ENCODE results near the gene CABLES1.
A peak's percentile ranks its signal among the peaks of the same experiment; 100 is the strongest.
"Not testable (repeated sequence)": the region's sequence is repeated elsewhere in the genome, so short reads cannot be mapped to it uniquely, and the experiment has no call there.

CABLES1 gene, protein sequence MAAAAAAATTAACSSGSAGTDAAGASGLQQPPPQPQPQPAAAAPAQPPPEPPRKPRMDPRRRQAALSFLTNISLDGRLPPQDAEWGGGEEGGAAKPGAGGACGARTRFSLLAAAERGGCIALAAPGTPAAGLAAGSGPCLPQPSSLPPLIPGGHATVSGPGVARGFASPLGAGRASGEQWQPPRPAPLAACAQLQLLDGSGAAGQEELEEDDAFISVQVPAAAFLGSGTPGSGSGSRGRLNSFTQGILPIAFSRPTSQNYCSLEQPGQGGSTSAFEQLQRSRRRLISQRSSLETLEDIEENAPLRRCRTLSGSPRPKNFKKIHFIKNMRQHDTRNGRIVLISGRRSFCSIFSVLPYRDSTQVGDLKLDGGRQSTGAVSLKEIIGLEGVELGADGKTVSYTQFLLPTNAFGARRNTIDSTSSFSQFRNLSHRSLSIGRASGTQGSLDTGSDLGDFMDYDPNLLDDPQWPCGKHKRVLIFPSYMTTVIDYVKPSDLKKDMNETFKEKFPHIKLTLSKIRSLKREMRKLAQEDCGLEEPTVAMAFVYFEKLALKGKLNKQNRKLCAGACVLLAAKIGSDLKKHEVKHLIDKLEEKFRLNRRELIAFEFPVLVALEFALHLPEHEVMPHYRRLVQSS

DNA sequence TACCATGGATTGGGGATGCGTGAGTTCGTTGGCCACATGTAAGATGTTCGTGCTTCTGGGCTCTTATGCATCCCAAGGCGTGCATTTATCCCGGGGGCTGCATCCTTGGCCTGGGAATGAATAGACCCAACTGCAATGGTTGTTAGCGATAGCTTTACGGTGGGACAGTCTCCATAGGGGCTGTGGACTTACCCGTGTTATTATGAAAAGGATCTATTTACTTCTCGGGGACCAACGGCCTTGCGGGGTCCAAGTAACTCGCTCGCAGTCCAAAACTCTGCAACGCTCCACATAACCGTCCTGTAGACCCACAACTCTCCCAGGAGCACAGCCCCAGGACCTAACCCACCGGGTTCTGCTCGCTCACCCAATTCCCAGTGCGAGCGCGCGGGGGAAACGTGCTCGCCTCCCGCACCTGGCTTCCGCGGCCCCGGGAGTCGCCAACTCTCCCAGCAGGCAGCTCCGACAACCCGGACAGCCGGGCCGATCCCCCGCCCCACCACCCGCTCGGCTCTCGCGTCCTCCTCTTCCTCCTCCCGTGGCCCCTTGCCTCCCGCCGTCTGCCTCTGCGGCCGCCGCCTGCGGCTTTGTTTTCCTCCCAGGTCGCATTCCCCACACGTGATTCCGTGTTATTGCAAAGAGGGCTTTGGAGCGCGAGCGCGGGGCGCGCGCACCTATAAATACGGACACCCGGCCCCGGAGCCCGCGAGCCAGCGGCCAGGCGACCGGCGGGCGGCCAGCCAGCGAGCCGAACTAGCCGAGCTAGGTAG, at the start of gene CABLES1:
CABLES1 (plus strand) TSS at position 706 of the 770 bp plus-strand sequence. CDS start 278 bp downstream, outside the sequence.
- no peak within 1 kb of the TSS for H3K27ac ChIP-seq
- DNase-seq (ENCODE audit: low read depth, low spot score), result no peak

DNA sequence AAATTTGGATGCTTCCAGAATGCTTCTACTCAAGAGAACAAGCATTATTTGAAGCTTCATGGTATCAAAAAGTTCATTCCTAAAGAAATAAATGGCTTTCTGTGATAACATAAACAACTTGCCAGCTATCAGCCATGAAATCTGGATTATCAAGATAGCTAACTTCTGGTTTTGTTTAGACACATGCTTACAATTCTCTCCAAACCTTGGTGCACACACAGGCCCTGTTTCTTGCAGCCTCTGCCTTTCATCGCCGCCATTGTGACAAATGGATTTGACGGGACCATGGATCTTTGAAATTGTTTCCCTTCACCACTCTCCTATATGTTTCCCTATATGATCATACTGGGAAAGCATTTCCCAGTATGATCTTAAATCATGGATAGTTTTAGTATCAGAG, 47.9 kb upstream of the CABLES1 start:
- no peak overlapping the region for H3K27ac ChIP-seq
- DNase-seq (ENCODE audit: low read depth, low spot score), result no peak

DNA sequence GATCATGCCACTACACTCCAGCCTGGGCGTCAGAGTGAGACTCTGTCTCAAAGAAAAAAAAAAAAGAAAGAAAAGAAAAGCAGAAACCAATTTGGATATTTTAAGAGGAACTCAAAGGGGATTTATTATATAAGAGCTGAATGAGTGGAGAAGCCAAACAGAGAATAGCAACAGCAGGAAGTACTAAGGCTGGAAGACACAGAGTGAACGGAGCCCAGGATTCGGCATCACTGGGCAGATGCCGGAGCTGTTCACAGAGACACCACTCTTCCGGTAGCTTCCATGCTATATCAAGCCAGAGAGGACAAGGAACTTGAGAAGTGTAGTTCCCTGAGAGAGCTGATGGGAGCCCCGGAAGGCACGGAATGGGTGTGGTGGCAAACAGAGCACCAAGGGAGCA, 47.0 kb upstream of the CABLES1 start:
- no peak for DNase-seq (ENCODE audit: low read depth, low spot score)

DNA sequence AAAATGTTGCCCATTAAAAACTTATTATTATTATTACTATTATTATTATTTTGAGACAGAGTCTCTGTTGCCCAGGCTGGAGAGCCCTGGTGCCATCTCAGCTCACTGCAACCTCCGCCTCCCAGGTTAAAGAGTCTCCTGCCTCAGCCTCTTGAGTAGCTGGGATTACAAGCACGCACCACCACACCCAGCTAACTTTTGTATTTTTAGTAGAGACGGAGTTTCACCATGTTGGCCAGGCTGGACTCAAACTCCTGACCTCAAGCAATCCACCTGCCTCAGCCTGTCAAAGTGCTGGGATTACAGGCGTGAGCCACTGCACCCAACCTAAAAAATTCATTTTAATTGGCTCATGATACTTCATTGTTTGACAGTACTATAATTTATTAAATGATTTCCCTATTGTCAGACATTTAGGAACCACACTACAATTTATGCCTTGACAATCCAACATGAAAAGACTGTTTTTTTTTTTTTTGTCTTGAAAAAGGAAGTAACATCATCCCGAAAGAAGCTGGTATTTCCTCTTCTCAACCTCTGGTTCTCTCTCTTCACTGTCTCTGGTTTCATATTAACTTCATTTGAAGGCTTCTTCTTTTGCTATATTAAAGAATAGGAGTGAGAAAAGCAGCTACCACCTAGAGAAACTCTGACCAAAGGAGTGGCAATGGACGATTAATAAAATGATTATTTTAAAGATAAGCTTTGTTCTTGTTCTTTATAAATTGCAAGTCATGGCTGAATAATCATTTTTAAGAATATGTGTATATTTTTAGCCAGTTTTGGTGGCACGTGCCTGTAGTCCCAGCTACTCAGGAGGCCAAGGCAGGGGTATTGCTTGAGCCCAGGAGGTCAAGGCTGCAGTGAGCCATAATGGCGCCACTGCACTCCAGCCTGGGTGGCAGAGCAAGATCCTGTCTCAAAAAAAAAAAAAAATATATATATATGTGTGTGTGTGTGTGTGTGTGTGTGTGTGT, 44.0 kb upstream of the CABLES1 start:
- not testable (repeated sequence) for H3K27ac ChIP-seq; DNase-seq (ENCODE audit: low read depth, low spot score)

More for the DNA sequence above, 47.0 kb upstream of the CABLES1 start:
- H3K27ac ChIP-seq, result no peak overlapping the region

DNA sequence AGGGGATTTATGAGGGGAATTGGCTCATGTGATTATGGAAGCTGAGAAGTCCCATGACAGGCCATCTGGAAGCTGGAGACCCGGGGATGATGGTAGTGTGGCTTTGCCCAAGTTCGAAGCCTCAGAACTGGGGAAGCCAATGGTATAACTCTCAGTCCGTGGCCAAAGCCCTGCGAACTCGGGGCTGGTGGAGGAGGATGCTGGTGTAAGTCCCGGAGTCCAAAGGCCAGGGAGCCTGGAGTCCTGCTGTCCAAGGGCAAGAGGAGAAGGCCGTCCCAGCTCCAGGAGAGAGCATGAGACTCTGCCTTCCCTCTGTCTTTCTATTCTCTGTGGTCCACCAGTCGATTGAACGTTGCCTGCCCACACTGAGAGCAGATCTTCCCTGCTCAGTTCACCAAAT, 43.2 kb upstream of the CABLES1 start:
- H3K27ac ChIP-seq, result no peak overlapping the region
- DNase-seq (ENCODE audit: low read depth, low spot score), result no peak

DNA sequence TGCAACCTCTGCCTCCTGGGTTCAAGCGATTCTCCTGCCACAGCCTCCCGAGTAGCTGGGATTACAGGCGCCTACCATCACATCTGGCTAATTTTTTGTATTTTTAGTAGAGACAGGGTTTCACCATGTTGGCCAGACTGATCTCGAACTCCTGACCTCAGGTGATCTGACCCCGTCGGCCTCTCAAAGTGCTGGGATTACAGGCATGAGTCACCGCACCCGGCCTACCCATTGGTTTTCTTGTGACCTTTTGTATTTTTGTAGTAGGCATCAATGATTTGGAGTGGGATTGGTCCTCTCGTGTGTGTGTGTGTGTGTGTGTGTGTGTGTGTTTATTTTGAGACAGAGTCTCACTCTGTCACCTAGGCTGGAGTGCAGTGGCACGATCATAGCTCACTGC, 42.2 kb upstream of the CABLES1 start:
- H3K27ac ChIP-seq; DNase-seq (ENCODE audit: low read depth, low spot score): not testable (repeated sequence)

DNA sequence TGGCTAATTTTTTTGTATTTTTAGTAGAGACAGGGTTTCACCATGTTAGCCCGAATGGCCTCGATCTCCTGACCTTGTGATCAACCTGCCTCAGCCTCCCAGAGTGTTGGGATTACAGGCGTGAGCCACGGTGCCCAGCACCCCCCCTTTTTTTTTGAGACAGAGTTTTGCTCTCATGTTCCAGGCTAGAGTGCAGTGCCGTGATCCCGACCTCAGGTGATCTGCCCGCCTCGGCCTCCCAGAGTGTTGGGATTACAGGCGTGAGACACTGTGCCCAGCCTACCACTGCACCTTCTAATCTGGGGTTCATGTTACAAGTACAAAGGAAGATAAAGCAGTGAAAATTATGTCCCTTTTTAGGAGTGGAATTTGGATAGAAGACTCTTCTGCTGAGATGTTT, 41.5 kb upstream of the CABLES1 start:
- no peak overlapping the region for H3K27ac ChIP-seq

DNA sequence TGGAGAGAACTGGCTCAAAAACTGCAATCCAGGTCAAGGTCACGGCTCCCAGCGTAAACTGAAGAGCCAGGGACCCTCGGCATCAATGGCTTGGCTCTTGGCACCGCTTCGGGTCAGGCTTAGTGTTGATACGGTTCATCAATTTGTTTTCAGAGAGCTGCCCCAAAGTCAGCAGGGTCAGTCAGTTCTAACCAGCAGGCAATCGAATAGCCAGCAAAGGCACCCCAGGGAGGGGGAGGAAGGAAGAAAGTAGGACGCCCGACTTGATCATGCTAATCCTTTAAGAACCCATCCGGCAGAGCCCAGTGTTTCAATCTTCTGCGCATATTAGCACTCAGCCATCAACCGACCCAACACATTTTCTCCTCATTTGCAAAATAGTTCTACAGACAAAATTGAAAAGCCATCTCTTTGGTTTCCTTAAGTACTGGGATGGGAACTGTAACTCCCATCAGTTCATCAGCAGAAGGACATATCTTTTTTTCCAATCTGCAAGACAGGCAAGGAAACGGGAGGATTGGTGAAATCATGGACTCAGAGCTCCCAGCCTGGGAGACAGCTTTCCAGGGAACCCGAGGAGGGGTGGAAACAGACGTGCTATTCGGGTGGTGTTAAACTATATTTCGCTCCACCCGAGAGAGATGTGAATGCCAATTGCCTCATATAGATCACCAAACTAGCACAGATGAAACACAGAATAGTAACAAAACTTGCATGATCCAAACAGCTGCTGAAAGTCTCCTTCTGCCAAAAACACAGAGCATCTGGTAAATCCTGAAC, 40.7 kb upstream of the CABLES1 start:
- no peak for DNase-seq (ENCODE audit: low read depth, low spot score)
- H3K27ac ChIP-seq, result no peak overlapping the region

More for the DNA sequence above, 41.5 kb upstream of the CABLES1 start:
- DNase-seq (ENCODE audit: low read depth, low spot score), result no peak

DNA sequence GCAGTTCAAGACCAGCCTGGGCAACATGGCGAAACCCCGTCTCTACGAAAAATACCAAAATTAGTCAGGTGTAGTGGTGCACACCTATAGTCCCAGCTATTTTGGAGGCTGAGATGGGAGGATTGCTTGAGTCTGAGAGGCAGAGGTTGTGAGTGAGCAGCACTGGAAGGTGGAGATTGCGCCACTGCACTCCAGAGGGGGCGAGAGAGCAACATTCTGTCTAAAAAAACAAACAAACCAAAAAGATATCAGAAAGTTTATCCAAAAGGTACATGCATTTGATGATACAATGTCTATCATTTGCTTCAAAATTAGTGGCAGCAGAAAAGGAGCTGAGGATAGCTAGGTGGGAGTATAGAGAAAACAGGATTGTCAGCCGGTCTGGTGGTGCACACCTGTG, 39.8 kb upstream of the CABLES1 start:
- no peak overlapping the region for H3K27ac ChIP-seq
- DNase-seq (ENCODE audit: low read depth, low spot score), result no peak

DNA sequence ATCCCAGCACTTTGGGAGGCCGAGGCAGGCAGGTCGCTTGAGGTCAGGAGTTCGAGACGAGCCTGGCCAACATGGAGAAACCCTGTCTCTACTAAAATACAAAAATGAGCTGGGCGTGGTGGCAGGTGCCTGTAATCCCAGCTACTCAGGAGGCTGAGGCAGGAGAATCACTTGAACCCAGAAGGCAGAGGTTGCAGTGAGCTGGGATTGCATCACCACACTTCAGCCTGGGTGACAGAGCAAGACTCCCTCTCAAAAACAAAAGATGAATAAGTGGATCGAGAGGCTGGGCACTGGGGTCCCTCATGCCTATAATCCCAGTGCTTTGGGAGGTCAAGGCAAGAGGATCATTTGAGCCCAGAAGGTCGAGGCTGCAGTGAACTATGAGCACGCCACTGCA, 38.3 kb upstream of the CABLES1 start:
- not testable (repeated sequence) for DNase-seq (ENCODE audit: low read depth, low spot score); H3K27ac ChIP-seq

DNA sequence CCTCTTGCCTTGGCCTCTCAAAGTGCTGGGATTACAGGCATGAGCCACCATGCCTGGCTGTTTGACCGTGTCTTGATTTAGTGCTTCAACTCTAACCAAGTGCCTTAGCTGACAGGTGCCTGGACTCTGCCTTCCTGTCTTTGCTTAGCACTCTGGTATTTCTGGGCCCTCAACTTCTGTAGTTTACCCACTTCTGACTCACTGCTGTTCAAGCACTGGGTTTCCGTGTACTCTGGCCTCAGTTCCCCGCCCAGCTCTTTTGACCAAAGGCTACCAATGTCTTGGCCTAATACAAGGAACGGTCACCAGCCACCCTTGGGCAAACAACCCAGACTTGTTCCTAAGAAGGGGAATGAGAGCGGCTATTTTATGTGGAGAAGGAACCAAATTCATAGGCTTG, 35.7 kb upstream of the CABLES1 start:
- peak; percentile 45 for DNase-seq (ENCODE audit: low read depth, low spot score)
- H3K27ac ChIP-seq, result peak overlapping the region; percentile 34

DNA sequence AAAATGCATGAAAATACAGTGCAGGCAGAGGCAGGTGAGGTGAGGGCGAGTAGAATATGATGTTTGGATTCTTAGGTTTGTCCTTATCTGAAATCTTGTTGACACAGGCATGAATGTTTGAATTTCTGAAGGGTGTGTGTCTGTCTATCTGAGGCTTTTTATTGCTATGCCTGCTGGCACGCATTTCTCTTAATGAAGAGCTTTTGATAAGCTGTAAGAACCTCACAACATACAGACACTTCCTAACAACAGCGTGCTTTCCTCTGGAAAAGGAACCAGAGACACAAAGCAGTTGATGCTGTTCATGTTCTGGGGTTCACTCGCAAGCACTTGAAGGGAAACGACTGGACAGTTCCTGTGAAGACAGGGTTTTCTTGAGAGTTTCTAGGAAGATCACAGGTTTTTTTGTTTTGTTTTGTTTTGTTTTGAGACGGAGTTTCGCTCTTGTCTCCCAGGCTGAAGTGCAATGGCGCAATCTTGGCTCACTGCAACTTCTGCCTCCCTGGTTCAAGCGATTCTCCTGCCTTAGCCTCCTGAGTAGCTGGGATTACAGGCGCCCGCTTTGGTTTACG, 33.3 kb upstream of the CABLES1 start:
- DNase-seq (ENCODE audit: low read depth, low spot score), result peak; percentile 22
- H3K27ac ChIP-seq, result no peak overlapping the region

DNA sequence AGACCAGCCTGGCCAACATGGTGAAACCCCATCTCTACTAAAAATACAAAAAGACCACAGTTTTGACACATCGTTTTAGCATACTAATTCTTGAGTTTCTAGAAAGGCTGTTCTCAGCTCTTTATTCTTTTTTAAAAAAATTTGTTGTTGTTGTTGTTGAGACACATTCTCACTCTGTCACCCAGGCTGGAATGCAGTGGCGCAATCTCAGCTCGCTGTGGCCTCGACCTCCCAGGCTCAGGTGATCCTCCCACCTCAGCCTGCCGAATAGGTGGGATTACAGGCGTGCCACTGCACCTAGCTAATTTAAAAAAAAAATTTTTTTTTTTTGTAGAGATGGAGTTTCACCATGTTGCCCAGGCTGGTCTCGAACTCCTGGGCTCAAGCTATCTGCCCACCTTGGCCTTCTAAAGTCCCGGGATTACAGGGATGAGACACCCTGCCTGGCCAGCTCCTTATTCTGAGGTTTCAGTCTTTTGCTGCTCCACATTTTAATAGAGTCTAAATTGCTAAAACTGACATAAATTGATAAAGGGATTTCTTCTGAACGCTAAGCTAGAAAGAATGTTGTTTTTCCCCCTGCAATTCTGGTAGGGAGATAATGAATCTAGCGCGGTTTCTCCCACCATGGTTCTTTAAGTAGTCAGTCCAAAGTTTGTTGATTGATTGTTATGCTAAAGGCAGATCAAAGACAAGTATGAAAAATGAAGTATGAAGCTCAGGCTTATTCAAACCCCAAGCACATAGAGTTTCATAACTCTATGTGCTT, 32.6 kb upstream of the CABLES1 start:
- DNase-seq (ENCODE audit: low read depth, low spot score), result no peak
- H3K27ac ChIP-seq, result no peak overlapping the region

DNA sequence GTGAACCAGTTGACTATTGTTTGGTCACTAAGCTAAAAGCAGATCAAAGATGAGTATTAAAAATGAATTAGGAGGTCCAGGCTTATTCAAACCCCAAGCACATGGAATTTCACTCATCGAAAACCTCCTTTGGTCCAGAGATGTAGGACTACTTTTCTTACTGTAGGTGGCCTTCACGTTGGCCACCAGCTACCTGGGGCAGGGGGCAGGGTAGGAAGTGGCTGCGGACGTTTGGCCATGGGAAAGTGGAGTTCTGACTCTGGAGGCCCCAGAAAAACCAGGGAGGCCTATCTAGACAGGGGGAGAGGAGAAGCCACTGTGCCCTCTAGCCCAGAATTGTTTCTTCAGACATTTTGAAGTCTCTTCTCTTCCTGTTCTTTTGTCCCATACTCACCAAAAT, 31.8 kb upstream of the CABLES1 start:
- H3K27ac ChIP-seq, result no peak overlapping the region
- no peak for DNase-seq (ENCODE audit: low read depth, low spot score)

DNA sequence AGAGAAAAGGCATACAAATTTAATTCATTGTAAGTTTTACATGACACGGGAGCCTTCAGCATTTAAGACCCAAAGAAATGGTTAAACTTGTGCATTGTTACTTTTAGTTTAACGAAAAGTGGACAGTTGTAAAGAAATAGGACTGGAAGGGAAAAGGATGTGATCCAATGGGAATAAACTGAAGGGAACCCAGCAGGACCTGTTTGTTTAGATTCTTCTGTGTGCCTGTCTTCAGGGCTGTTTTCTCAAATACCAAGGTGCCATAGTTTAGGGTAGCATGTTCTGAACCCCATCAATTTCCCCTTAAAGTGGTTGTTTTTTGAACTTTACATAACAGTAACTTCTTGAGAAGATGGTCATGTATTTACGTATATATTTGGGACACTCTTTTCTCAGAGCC, 30.3 kb upstream of the CABLES1 start:
- no peak for DNase-seq (ENCODE audit: low read depth, low spot score)
- no peak overlapping the region for H3K27ac ChIP-seq

DNA sequence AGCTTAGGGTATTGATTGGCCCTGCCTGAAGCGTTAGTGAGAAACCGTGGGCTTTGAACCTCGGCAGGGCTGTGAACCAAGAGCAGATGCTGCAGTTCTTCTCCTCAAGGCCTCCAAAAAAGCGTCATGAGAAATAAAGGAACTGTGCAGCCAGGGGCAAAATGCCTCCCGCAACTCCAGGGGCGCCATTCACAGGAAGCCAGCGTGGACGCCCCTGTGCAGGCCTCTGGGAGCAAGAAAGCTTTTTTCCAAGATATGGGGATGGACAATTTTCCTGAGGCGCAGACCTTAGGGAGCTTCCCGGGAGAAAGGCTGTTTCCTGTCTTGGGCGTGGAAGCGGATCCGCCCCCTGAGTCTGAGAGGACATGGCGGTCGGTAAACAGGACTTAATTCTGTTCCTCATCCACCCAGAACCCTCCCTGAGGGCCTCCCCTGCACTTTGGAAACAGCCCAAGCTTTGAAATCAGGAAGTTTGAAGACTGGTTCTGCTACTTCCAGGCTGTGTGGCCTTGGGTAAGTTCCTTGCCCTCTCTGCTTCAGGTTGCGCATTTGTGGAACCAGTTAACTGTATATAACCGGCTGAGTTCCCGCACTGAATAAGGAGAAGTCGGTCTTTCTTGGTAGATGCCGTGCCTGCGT, 29.6 kb upstream of the CABLES1 start:
- no peak for DNase-seq (ENCODE audit: low read depth, low spot score)
- H3K27ac ChIP-seq, result peak overlapping the region; percentile 67

DNA sequence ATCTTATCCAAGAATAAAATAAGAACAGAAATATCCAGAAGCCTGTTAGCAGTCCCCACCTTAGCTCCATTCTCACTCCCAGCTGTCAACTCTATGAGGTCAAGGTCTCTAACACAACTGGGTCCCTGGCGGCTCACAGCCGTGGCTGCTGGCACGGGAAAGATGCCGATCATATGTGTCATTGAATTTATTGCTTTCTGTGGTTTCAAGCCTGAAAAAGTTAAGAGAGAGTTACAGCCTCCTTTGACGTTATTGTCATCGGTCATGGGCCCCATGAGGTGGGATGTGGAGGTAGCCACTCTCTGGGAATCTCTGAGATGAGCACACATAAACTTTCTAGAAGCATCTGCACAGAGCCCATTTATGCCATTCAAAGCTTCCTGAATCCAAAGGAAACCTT, 28.7 kb upstream of the CABLES1 start:
- peak overlapping the region; percentile 67 for H3K27ac ChIP-seq
- peak; percentile 70 for DNase-seq (ENCODE audit: low read depth, low spot score)

DNA sequence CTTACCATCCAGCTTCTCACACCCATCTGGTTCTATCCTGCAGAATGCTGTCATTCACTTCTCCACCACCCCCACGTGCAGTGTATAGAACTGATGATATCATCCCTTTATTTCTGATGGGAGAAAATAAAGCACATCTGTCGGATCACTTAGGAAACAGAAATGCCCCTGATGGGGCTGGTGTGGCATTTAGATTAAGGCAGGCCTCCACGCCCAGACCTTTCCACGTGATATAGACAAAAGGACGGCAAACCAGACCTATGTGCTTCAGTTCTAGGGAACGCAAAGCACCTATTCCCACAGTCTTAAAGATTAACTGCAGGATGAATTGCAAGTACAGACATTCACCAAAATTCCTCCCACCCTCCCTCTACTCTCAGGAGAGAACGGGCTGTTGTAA, 27.6 kb upstream of the CABLES1 start:
- H3K27ac ChIP-seq, result peak overlapping the region; percentile 67
- no peak for DNase-seq (ENCODE audit: low read depth, low spot score)
